Fibroblast of villous mesenchyme (primary cell): ENCODE measurements around the gene SEMA4B. TPM values are rescaled to one million over a fixed set of nuclear protein-coding genes. Genes with fewer than 3 reads are reported as not detected.
A peak's percentile ranks its signal among the peaks of the same experiment; 100 is the strongest.
"Not testable (repeated sequence)": the region's sequence is repeated elsewhere in the genome, so short reads cannot be mapped to it uniquely, and the experiment has no call there.

Experiments
- DNase-seq: peaks from one replicate; pipeline ENCODE4 v3.0.0-alpha.2; 2010; ENCODE audit warnings: low read depth
- H3K4me3 ChIP-seq: 2 replicates; pipeline ENCODE4 v1.5.1; 2011; ENCODE audit warnings: low read depth, mild to moderate bottlenecking, low read length
- CTCF ChIP-seq: IDR thresholded peaks from 2 replicates; pipeline ENCODE4 v1.5.1; 2012; ENCODE audit warnings: low read depth, mild to moderate bottlenecking, low read length; ENCODE audit not compliant: insufficient read depth
- total RNA-seq: library from RNA; depleted of rRNA; stranded (reverse); fragments of >200 nt; gene quantifications from 2 replicates; pipeline ENCODE4 v1.2.3, GENCODE V29; 2012

Gene SEMA4B
- total RNA-seq, 1 donor: 16.4 TPM

GRCh38 chr15:90181776-90182175 is 19.4 kb upstream of the SEMA4B start:
- DNase-seq: no peak
- H3K4me3 ChIP-seq: no peak overlapping the region
- no peak for TF ChIP-seq CTCF

- peak; percentile 14 for TF ChIP-seq CTCF
- H3K4me3 ChIP-seq: peak overlapping the region; percentile 72
- peak; percentile 95 for DNase-seq
Measured at GRCh38 chr15:90184119-90184785, 16.9 kb upstream of the SEMA4B start.

- no peak for TF ChIP-seq CTCF
- DNase-seq: peak; percentile 56
- peak overlapping the region; percentile 72 for H3K4me3 ChIP-seq
Measured at GRCh38 chr15:90184786-90185704, 16.1 kb upstream of the SEMA4B start.

- no peak overlapping the region for H3K4me3 ChIP-seq
- TF ChIP-seq CTCF: no peak
- DNase-seq: no peak
Measured at GRCh38 chr15:90187257-90187868, 13.8 kb upstream of the SEMA4B start.

GRCh38 chr15:90188065-90188464 is 13.1 kb upstream of the SEMA4B start:
- not testable (repeated sequence) for DNase-seq, H3K4me3 ChIP-seq

GRCh38 chr15:90188914-90189748 is 12.0 kb upstream of the SEMA4B start:
- DNase-seq: peak; percentile 76
- no peak overlapping the region for H3K4me3 ChIP-seq
- no peak for TF ChIP-seq CTCF
